K562 (cell line): Measurements from ENCODE around the gene B9D2. TPM values are rescaled to one million over a fixed set of nuclear protein-coding genes. Genes with fewer than 3 reads are reported as not detected.

ENCODE experiments used
- IFI16 ChIP-seq: fragments of 250-450 bp; sonication (Bioruptor Pico); IDR thresholded peaks from 2 replicates; pipeline ENCODE4 v2.1.2; 2022; ENCODE audit warnings: mild to moderate bottlenecking, inconsistent platforms
- MTA3 ChIP-seq: fragments of 450-650 bp; formaldehyde crosslinking; IDR thresholded peaks from 2 replicates; pipeline ENCODE4 v1.6.1; 2017; ENCODE audit warnings: mild to moderate bottlenecking, borderline replicate concordance
- PRPF4 ChIP-seq: fragments of 200-400 bp; formaldehyde crosslinking; IDR thresholded peaks from one replicate; pipeline ENCODE4 v1.6.1; 2017; ENCODE audit warnings: low read length, low read depth, mild to moderate bottlenecking; ENCODE audit not compliant: insufficient read depth, poor library complexity, severe bottlenecking
- PTBP1 ChIP-seq: fragments of 200-400 bp; formaldehyde crosslinking; IDR thresholded peaks from 2 replicates; pipeline ENCODE4 v1.6.1; 2017; ENCODE audit warnings: low read depth, low read length
- SMARCE1 ChIP-seq: fragments of 450-650 bp; IDR thresholded peaks from 2 replicates; pipeline ENCODE4 v1.7.1; 2016; ENCODE audit warnings: mild to moderate bottlenecking
- SPI1 ChIP-seq: IDR thresholded peaks from 2 replicates; pipeline ENCODE4 v1.6.1; 2011; ENCODE audit warnings: low read depth, low read length, control low read depth, borderline replicate concordance
- ZNF696 ChIP-seq: fragments of 250-450 bp; sonication (Bioruptor Pico); conservative IDR thresholded peaks from 2 replicates; pipeline ENCODE4 v1.4.0; 2020; ENCODE audit warnings: mild to moderate bottlenecking, moderate library complexity
- polyA plus RNA-seq, 8 experiments: library from polyadenylated mRNA; depleted of rRNA in 4 of 8; stranded (reverse) in 5 of 8; unstranded in 3 of 8; fragments of >200 nt; fragmentation: Nextera tagmentation in 2 of 8; fragmentation: Illumina TruSeq in 1 of 8; extraction: Ambion mirVana in 2 of 8; extraction: Trizol in 1 of 8; gene quantifications; 2 replicates each; pipeline versions ENCODE4 v1.2.1 to v1.2.3, GENCODE V29; 2011 to 2014; ENCODE audit warnings: inconsistent platforms in 1 of 8, missing spikeins in 1 of 8
- total RNA-seq, 7 experiments: library from RNA; depleted of rRNA in 6 of 7; stranded (reverse); fragments of >200 nt in 6 of 7; fragmentation: Illumina TruSeq in 2 of 7; extraction: Trizol in 2 of 7; gene quantifications; 2 replicates each; pipeline versions ENCODE4 v1.2.1 to v1.2.3, GENCODE V29; 2011 to 2021; ENCODE audit warnings: low replicate concordance in 1 of 7
- TF ChIP-seq, protein P1 (sequence below): sonication (generic); formaldehyde crosslinking; IDR thresholded peaks from 2 replicates; pipeline ENCODE4 v1.8.1; 2022; ENCODE audit warnings: missing genetic modification reagents
- TF ChIP-seq, protein P2 (sequence below): fragments of 450-650 bp; conservative IDR thresholded peaks from 2 replicates; pipeline ENCODE4 v1.6.1; 2016; ENCODE audit warnings: missing genetic modification characterization, low read depth, mild to moderate bottlenecking, control low read depth, missing compliant biosample characterization
- TF ChIP-seq, protein P3 (sequence below), 2 experiments: fragments of 450-650 bp; IDR thresholded peaks; 2 replicates each; pipeline ENCODE4 v1.6.1; 2018; ENCODE audit warnings: mild to moderate bottlenecking in 2 of 2, low read depth in 1 of 2; ENCODE audit not compliant: partially characterized antibody in 2 of 2
- TF ChIP-seq, protein P4 (sequence below): fragments of 250-450 bp; sonication (Bioruptor Pico); IDR thresholded peaks from 2 replicates; pipeline ENCODE4 v1.5.0; 2022; ENCODE audit warnings: mild to moderate bottlenecking
- TF ChIP-seq, protein P5 (sequence below): fragments of 450-650 bp; IDR thresholded peaks from 2 replicates; pipeline ENCODE4 v1.6.1; 2017; ENCODE audit warnings: antibody characterized with exemption
- TF ChIP-seq, protein P6 (sequence below): fragments of 250-450 bp; sonication (Bioruptor Pico); IDR thresholded peaks from 2 replicates; pipeline ENCODE4 v1.5.0; 2021

The B9D2 gene
- total and polyA plus RNA-seq, 9 of the 15 experiments (the other 6 are each of a cell fraction or from before 2014, with no cell fraction given) = 0.83 to 6.9 (median 2.8) TPM

DNA sequence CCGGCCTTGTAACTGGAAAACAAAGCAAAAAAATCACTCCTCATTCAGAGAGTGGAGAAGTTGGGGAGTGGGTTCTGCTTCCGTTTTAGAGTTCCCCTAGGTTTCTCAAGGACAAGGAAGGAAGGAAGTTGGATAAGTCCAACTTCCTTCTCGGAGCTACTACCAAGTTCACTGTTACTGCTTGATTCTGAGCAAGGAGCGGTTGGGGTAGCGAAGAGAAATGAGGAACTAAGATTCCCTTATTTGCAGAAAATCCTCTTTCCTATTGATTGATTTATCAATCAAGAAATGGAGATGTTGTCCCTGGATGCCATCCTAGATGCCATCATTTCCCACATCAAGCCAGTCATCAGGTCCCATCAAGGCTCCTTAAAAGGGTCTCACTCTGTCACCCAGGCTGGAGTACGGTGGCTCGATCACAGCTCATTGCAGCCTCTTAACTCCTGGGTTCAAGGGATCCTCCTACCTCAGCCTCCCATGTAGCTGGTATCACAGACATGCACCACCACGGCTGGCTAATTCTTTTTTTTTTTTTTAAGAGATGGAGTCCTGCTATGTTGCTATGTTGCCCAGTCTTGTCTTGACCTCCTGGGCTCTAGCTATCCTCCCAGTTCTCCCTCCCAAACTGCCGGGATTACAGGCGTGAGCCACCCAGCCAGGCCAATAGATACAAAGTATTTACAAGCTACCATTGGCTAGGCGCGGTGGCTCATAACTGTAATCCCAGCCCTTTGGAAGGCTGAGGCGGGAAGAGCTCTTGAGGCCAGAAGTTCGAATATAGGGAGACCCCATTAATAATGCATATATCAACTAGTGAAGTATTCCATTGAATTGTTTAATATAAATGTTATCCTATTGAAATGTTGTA is 809 bp upstream of the B9D2 start (continued):
- TF ChIP-seq, protein P1, sequence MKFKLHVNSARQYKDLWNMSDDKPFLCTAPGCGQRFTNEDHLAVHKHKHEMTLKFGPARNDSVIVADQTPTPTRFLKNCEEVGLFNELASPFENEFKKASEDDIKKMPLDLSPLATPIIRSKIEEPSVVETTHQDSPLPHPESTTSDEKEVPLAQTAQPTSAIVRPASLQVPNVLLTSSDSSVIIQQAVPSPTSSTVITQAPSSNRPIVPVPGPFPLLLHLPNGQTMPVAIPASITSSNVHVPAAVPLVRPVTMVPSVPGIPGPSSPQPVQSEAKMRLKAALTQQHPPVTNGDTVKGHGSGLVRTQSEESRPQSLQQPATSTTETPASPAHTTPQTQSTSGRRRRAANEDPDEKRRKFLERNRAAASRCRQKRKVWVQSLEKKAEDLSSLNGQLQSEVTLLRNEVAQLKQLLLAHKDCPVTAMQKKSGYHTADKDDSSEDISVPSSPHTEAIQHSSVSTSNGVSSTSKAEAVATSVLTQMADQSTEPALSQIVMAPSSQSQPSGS (CRISPR knock-in tag) = no peak
- TF ChIP-seq, protein P2, sequence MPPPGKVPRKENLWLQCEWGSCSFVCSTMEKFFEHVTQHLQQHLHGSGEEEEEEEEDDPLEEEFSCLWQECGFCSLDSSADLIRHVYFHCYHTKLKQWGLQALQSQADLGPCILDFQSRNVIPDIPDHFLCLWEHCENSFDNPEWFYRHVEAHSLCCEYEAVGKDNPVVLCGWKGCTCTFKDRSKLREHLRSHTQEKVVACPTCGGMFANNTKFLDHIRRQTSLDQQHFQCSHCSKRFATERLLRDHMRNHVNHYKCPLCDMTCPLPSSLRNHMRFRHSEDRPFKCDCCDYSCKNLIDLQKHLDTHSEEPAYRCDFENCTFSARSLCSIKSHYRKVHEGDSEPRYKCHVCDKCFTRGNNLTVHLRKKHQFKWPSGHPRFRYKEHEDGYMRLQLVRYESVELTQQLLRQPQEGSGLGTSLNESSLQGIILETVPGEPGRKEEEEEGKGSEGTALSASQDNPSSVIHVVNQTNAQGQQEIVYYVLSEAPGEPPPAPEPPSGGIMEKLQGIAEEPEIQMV = no peak
- TF ChIP-seq SPI1 (peak; percentile 37; the same call in 1 of the 2 replicates), ZNF696 (CRISPR knock-in tag) (no peak), SMARCE1 (peak; percentile 36; the same call in 1 of the 2 replicates), IFI16 (CRISPR knock-in tag) (no peak), PTBP1 (no peak), PRPF4 (no peak), MTA3 (peak; percentile 9; the same call in 1 of the 2 replicates)
- TF ChIP-seq, protein P3, sequence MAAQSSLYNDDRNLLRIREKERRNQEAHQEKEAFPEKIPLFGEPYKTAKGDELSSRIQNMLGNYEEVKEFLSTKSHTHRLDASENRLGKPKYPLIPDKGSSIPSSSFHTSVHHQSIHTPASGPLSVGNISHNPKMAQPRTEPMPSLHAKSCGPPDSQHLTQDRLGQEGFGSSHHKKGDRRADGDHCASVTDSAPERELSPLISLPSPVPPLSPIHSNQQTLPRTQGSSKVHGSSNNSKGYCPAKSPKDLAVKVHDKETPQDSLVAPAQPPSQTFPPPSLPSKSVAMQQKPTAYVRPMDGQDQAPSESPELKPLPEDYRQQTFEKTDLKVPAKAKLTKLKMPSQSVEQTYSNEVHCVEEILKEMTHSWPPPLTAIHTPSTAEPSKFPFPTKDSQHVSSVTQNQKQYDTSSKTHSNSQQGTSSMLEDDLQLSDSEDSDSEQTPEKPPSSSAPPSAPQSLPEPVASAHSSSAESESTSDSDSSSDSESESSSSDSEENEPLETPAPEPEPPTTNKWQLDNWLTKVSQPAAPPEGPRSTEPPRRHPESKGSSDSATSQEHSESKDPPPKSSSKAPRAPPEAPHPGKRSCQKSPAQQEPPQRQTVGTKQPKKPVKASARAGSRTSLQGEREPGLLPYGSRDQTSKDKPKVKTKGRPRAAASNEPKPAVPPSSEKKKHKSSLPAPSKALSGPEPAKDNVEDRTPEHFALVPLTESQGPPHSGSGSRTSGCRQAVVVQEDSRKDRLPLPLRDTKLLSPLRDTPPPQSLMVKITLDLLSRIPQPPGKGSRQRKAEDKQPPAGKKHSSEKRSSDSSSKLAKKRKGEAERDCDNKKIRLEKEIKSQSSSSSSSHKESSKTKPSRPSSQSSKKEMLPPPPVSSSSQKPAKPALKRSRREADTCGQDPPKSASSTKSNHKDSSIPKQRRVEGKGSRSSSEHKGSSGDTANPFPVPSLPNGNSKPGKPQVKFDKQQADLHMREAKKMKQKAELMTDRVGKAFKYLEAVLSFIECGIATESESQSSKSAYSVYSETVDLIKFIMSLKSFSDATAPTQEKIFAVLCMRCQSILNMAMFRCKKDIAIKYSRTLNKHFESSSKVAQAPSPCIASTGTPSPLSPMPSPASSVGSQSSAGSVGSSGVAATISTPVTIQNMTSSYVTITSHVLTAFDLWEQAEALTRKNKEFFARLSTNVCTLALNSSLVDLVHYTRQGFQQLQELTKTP (IDR thresholded peaks at IDR 0.05; ENCODE audit: low read depth in 1 of 2, partially characterized antibody in 2 of 2) = peak in 1 of 2 experiments; percentile 8
- TF ChIP-seq, protein P4, sequence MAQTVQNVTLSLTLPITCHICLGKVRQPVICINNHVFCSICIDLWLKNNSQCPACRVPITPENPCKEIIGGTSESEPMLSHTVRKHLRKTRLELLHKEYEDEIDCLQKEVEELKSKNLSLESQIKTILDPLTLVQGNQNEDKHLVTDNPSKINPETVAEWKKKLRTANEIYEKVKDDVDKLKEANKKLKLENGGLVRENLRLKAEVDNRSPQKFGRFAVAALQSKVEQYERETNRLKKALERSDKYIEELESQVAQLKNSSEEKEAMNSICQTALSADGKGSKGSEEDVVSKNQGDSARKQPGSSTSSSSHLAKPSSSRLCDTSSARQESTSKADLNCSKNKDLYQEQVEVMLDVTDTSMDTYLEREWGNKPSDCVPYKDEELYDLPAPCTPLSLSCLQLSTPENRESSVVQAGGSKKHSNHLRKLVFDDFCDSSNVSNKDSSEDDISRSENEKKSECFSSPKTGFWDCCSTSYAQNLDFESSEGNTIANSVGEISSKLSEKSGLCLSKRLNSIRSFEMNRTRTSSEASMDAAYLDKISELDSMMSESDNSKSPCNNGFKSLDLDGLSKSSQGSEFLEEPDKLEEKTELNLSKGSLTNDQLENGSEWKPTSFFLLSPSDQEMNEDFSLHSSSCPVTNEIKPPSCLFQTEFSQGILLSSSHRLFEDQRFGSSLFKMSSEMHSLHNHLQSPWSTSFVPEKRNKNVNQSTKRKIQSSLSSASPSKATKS (CRISPR knock-in tag) = no peak
- TF ChIP-seq, protein P5, sequence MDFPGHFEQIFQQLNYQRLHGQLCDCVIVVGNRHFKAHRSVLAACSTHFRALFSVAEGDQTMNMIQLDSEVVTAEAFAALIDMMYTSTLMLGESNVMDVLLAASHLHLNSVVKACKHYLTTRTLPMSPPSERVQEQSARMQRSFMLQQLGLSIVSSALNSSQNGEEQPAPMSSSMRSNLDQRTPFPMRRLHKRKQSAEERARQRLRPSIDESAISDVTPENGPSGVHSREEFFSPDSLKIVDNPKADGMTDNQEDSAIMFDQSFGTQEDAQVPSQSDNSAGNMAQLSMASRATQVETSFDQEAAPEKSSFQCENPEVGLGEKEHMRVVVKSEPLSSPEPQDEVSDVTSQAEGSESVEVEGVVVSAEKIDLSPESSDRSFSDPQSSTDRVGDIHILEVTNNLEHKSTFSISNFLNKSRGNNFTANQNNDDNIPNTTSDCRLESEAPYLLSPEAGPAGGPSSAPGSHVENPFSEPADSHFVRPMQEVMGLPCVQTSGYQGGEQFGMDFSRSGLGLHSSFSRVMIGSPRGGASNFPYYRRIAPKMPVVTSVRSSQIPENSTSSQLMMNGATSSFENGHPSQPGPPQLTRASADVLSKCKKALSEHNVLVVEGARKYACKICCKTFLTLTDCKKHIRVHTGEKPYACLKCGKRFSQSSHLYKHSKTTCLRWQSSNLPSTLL = no peak
- TF ChIP-seq, protein P6, sequence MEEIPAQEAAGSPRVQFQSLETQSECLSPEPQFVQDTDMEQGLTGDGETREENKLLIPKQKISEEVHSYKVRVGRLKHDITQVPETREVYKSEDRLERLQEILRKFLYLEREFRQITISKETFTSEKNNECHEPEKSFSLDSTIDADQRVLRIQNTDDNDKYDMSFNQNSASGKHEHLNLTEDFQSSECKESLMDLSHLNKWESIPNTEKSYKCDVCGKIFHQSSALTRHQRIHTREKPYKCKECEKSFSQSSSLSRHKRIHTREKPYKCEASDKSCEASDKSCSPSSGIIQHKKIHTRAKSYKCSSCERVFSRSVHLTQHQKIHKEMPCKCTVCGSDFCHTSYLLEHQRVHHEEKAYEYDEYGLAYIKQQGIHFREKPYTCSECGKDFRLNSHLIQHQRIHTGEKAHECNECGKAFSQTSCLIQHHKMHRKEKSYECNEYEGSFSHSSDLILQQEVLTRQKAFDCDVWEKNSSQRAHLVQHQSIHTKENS (CRISPR knock-in tag) = no peak
